NB4 (cell line): ENCODE results near the gene TIFAB.

Experiments used
- DNase-seq: peaks from one replicate; pipeline ENCODE4 v3.0.0; 2010; ENCODE audit warnings: low read depth
- H3K4me3 ChIP-seq: one replicate; pipeline ENCODE4 v1.5.1; 2011; ENCODE audit warnings: mild to moderate bottlenecking, low read depth, low read length, moderate library complexity
- CTCF ChIP-seq: IDR thresholded peaks from one replicate; pipeline ENCODE4 v1.5.1; 2012; ENCODE audit warnings: low read depth, low read length
- MYC ChIP-seq: IDR thresholded peaks from 2 replicates; pipeline ENCODE4 v1.6.1; 2011; ENCODE audit warnings: low read depth, low read length
- POLR2A ChIP-seq: IDR thresholded peaks from 2 replicates; pipeline ENCODE4 v1.6.1; 2011; ENCODE audit warnings: mild to moderate bottlenecking; ENCODE audit not compliant: insufficient read length; ENCODE audit errors: extremely low read depth
- TF ChIP-seq, protein P1 (sequence below): IDR thresholded peaks from 2 replicates; pipeline ENCODE4 v1.6.1; 2011; ENCODE audit warnings: low read depth, low read length

The TIFAB gene

DNA sequence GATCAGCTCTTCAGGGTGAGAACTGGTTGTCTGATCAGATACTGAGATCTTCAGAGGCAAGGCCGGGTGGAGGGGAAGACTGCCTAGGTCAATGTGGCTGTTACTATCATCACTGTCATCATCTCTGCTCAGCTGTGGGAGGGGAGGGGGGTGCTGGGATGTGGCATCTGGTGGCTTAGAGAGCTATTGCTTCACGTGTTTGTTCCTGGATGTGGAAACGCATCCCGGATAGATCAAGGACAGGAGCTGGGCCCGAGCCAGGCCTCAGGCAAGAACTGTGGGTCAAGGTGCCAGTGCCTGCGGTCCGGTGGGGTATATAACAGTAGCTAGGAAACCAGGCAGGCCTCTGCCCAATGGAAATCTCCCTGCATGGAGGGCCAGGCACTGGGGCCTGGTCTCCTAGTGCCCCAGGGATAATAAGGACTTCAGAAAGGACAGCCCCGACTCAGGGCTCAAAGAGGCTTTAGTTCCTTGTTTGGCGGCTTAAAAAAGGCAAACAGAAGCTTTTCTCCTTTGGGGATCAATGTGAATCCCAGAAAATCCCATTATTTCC, 30.3 kb upstream of the TIFAB start:
- H3K4me3 ChIP-seq: no peak overlapping the region
- peak; percentile 75 for DNase-seq
- TF ChIP-seq CTCF (no peak), MYC (no peak), POLR2A (no peak)
- TF ChIP-seq, protein P1, sequence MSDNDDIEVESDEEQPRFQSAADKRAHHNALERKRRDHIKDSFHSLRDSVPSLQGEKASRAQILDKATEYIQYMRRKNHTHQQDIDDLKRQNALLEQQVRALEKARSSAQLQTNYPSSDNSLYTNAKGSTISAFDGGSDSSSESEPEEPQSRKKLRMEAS: no peak

DNA sequence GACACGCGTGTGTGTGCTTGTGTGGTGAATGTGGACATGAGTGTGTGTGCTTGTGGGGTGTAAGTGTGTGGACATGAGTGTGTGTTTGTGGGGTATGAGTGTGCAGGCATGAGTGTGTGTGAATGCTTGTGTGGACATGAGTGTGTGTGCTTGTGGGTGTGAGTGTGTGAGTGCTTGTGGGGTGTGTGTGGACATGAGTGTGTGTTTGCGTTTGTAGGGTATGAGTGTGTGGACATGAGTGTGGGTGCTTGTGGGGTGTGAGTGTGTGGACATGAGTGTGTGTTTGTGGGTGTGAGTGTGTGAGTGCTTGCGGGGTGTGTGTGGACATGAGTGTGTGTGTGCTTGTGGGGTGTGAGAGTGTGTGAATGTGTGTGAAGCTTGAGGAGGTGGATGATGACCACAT, 29.8 kb upstream of the TIFAB start:
- no peak for DNase-seq
- H3K4me3 ChIP-seq: no peak overlapping the region
- TF ChIP-seq CTCF: no peak
- TF ChIP-seq, protein P1: no peak
- no peak for TF ChIP-seq MYC
- TF ChIP-seq POLR2A: no peak

GRCh38 chr5:135481387-135481786, 29.2 kb upstream of the TIFAB start:
- no peak overlapping the region for H3K4me3 ChIP-seq
- TF ChIP-seq POLR2A (no peak), CTCF (no peak), MYC (peak; percentile 47; the same call in 1 of the 2 replicates)
- TF ChIP-seq, protein P1: peak; percentile 67
- peak; percentile 89 for DNase-seq

- TF ChIP-seq, protein P1: no peak
- TF ChIP-seq CTCF (no peak), MYC (no peak), POLR2A (no peak)
- no peak overlapping the region for H3K4me3 ChIP-seq
- DNase-seq: no peak
These were observed 28.4 kb upstream of the TIFAB start for GRCh38 chr5:135480511-135480910.

- no peak for DNase-seq
These were observed 26.8 kb upstream of the TIFAB start for GRCh38 chr5:135478938-135479337.

More at GRCh38 chr5:135478938-135479337, 26.8 kb upstream of the TIFAB start:
- peak; percentile 2 for TF ChIP-seq CTCF
- TF ChIP-seq MYC: no peak
- no peak overlapping the region for H3K4me3 ChIP-seq
